ENCODE data around the gene ARHGEF17.

ARHGEF17 gene

GRCh38 chr11:73315293-73316020, 7.4 kb downstream of the ARHGEF17 start:
- no peak for DNase-seq

GRCh38 chr11:73316422-73316821, 8.3 kb downstream of the ARHGEF17 start:
- DNase-seq = no peak

DNA sequence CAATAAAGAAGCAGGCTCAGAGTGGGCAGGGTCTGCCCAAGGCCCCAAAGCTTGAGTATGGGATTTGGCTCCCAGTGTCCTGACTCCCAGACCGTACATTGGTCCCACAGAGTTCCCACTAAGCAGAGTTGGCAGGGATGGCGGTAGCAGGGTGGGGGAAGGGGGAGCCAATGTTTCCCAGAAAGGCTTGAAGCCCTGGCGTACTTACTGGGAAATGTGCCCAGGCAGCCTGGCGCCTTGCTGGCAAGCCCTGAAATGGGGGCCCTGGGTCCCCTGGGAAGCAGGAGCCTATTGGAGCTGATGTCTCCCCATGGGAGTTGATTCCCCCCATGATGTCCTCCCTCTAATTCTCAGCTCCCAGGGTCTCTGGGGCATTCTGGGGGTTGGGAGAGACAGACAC, 9.3 kb downstream of the ARHGEF17 start:
- no peak for DNase-seq

- DNase-seq = no peak
Observed at GRCh38 chr11:73317803-73318202, 9.7 kb downstream of the ARHGEF17 start.

DNA sequence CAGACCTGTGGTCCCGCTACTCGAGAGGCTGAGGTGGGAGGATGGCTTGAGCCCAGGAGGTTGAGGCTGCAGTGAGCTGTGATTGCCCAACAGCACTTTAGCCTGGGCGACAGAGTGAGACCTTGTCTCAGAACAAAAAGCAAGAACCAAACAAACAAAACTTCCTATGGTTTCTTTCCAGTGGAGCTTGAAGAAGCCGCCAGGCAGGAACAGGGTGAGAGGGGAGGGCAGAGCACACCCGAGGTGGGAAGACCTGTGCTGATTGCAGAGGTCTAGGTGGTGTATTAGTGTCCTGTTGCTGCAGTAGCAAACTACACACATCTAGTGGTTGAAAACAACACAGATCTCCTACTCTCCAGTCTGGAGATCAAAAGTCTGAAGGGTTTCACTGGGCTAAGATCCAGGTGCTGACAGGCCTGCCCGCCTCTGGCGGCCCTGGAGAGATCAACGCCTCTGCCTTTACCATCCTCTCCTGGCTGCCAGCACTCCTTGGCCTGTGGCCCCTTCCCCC, 10.5 kb downstream of the ARHGEF17 start:
- no peak for DNase-seq

- DNase-seq = no peak
Observed at GRCh38 chr11:73320763-73321603, 12.9 kb downstream of the ARHGEF17 start.

DNA sequence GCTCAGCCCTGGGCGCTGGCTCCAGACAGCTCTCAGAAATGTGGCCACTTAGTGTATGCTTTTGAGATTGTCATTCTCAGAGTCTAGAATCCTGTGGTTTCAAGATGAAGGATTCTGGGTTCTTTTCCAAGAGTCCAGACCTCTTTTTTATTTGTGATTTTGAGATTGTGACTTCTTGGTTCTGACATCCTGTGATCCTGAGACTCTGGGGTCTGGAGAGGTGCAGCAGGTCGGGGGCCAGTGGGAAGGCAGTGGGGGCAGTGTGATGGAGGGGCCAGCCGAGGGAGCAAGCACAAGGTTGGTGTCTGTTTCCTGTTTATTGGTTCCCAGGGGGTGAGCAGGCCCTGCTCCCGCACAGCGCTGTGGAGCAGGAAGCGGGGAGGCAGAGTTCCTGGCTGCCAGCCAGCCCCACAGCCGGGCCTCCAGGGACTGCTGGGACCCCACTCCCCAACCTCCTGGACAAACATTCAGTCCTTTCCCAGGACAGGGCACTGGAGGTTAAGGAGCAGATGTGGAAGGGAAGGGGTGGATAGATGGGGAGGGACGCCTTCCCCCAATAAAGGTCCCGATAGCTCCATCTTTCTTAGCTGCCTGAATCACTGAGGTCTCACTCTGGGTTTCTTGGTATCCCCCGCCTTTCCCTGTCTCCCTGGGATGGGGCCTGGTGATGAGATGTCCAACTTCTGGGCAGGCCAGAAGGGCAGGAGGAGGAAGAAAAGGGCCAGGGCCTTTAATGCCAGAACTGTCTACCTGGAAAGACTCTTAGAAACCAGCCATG, 13.7 kb downstream of the ARHGEF17 start:
- DNase-seq = peak; percentile 66

DNA sequence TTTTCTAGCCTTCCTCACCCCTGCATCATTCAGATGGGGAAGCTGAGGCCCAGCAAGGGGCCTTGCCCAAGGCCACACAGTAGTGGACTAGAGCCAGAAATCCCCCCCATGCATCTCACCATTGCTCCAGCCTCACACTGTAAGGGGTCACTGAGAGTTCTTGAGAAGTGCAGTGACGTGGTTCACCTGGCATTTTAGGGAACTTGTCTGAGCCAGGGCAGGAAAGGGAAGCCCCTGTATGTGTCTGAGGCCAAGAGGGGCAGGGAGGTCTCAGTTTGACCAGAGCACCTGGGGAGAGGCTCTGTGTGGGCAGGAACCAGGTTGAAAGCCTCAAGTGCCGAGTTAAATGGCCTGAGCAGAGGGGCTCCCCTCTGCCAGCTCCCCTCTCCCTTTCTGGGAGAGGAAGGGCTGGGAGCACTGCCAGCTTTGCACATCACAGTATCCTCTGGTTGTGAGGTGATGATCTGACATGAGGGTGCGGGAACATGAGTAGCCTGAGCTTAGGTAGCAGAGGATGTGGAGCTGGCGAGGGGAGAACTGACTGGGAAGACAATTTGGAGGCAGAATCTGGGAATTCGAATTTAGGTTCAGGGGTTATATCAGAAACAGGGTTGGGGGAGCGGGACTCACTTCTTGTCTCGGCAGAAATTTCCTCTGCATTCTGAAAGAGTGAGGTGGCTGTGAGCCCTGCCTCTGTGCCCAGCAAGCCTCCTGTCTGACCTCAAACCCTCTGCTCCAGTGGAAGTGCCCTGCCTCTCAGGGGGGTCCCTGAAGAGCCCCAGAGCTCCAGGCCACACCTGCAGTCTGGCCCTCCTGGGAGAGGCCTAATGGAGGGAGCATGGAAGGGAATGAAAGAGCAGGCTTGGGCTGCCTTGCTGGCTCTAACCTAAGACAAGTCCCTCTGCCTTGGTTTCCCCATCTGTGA, 14.6 kb downstream of the ARHGEF17 start:
- DNase-seq = no peak

GRCh38 chr11:73323464-73323863, 15.4 kb downstream of the ARHGEF17 start:
- peak; percentile 93 for DNase-seq

DNA sequence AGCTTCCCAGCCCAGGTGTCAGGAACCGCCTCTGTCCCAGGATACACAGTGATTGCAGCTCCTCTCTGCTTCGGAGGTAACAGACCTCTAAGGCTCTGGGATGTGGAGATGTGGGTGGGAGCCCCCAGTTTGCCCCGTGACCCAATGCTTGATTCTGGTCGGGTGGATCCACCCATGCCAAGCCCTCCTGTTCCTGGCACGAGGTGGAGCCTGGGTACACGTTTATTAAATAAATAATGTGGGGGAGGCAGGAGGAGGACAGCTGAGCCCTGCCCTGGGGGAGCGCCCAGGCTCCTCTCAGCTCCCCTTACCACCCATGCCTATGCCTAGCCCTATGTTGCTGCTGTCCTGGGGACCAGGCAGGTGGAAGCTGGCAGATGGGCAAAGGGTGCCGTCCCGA, 16.0 kb downstream of the ARHGEF17 start:
- no peak for DNase-seq

DNA sequence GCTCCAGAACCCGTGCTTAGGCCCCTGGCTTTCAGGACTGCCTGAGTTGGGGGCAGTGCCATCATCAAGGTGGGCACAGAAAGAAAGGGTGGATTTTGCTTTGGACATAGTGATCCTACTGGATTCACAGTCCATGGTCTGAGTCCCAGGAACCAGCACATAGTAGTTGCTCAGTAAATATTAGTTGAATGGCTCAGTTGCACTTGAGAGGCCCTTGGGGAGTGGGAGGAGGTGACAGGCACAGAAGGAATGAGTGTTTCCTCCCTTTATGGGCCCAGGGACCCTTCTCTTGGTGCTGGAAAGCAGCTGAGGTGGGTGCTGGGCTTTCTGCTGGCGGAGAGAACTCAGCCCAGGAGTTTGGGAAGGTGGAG, 16.6 kb downstream of the ARHGEF17 start:
- DNase-seq = no peak

DNA sequence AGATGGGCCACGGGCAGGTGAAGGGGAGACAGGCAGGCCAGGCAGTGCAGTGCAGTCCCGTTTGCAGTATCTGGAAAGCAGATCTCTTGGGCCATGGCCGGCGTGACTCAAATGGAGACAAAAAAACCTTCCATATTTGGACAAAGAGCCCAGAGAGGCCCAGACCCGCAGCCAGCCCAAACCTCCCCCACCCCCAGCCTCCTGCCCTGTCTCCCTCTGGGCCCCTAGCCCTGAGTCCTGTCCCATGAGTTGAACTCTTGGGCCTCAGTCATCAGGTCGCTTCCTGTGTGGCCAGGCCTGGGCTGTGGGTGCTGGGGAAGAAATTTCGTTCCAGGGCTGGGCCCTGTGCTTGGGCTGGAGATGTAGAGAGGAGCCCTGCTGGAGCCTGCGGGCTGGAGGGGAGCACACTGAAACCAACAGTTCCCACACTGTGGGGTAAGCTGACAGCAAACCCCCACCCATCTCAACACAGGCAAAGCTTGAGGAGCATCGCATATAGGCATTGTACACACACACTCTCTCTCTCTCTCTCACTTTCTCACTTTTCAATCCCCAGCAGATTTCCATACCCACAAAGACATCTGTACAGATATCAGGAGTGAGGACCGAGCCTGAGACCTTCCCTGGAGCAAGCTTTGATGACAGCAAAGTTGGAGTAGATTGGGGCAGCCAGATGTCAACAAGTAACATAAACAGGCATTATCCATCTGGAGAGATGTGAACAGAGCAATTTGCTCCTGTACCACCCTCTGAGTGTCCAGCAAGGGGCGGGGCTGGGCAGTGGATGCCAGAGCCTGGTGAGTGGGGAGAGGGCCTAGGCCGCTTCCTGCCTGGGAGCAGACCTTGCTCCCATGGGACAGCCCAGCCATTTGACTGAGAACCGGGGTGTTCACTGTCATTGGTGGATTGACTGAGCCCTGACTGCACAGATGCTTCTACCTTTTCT, 17.2 kb downstream of the ARHGEF17 start:
- no peak for DNase-seq

DNA sequence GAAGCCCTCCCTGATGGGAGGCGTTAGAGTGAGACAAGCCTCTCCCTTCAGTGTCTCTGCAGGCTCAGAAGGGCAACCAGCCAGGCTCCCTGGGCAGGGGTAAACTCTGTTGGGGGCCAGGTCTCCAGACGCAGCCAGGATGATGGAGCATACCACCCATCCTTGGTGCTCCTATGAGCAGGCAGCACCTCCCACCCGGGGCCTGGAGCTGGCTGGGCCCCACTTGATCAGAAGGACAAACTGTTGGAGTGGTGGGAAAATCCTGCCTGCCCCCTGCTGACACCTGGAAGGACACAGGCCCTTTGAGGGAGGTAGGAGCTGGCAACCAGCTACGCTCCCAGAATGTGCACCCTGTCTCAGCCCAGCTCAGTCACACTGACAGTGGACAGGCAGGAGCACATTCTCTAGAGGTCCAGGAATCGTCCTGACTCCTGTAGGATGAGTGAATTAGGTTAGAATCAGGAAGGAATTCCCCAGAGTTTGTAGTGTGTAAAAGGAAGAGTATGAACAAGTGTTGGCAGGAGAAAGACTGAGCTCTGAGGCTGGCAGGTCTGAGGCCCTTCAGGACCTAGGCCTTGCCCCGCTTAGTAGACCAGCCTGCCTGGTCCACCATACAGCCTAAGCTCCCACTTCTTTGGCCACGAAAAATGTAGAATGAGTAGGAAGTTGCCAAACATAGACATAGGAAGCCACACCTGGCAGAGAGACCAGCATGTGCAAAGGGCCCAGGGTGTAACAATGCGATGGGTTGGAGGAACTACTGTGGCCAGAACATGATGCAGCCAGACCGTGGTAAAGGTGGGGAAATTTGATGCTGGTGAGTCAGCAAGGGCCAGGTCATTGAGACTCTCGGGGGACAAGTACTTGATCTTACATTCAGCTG, 19.1 kb downstream of the ARHGEF17 start:
- DNase-seq = no peak

DNA sequence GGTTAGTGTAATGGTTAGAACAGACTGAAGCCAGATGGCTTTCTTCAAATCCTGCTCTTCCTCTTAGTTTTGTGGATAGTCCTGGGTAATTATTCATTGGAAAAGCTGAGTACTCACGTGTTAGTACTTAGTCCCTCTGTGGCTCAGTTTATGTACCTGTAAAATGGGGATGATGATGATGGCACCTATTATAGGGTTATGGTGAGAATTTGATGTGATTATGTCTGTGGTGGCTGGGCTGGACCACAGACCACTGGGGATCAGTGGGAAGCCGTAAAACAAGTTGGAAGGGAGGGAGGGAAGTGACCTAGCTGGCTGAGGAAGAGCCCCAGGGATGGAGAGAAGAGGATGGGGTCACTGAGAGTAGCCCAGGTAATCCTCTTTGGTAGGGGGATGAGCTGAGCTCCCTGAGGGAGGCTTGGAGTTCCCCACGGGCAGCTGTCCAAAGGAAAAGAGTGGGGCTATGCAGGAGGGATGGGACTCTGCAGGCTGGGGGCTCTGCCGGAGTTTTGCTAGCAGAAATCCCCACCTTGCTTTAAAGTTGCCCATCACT, 19.8 kb downstream of the ARHGEF17 start:
- DNase-seq = no peak

GRCh38 chr11:73330569-73331093, 22.6 kb downstream of the ARHGEF17 start:
- DNase-seq = no peak

DNA sequence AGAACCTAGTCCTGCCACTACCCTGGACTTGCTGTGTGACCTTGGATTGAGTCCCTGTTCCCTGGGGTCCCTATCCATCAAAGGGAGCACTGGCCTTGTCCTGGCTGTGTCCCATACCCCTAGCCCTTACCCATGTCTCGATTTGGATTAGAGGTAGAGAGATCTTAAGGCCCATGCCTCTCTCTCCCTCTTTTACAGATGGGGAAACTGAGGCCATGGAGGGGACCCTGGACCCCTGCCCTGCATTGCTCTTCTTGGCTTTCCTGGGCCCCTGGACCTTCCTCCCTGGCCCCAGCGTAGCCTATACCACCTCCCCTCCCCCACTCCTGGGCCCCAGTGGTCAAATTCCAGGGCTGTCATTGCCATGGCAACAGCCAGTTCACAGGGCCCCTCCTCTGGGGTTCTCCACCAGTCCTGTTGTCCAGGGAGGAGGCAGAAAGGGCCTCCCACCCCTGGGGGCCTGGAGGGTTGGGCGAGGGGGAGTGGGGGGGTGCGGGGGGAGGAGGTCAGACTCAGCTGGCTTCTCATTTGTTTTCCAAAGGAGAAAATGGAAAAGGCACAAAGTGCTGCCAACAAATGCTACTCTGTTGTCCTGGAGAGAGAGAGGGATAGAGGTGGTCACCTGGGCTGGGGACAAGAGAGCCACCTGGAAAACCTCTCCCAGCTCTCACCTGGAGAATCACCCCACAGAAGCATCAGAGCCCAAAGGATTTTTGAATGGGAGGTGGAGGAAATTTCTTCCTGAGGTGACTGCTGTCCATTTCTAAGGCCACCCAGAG, 23.3 kb downstream of the ARHGEF17 start:
- peak; percentile 69 for DNase-seq

DNA sequence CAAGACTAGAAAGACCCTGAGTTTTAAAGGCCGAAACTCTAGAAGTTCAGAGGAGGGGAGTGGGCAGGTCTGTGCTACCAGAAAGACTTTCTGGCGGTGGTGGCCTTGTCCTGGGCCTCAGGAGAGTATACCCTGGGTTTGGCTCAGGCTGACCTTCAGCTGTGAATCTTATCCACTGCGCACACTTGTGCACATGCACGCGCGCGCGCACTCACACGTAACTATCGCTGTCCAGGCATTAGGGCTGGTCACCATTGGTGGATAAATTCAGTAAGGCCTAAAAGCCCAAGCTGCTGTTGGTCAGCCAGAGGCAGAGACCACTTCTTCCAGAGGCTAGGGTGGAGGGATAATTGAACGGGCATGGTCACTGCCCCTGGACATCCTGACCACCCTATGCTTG, 25.1 kb downstream of the ARHGEF17 start:
- no peak for DNase-seq

DNA sequence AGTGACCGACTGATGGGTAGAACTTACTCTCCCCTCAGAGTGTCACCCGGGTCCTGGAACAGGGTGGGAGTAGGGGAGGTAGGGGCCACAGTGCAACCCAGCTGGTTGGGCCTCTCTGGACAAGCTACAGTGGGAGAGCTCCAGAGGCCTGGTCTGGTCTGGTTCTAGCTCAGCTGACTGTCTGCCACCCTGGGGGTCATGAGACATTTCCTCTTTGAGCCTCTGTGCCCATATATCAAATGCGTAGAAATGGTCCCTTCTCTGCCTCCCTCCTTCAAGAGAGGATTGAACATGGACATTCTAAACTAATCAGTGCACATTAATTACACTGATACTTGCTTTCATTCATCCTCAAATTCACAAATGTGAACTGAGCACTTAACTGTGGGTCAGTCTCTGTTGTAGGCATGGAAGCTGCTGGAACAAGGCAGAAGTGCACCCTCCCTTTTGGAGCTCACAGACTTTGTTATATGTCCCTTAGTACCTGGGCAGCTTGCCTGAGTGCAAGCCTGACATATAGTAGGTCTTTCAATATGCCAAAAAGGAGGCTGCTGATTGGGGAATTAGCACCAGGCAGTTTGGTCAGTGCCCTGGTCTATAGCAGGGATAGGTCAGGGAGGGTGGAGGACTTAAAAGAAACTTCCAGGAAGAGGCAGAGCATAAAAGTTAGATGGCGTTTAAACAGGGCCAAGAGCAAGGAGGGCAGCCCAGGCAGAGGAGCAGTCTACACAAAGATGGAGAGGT, 25.7 kb downstream of the ARHGEF17 start:
- DNase-seq = no peak
